GM12878 (cell line): ENCODE measurements around the gene FUZ. TPM values are rescaled to one million over a fixed set of nuclear protein-coding genes. Genes with fewer than 3 reads are reported as not detected.

Experiments
- ATAC-seq: fragments of 200-7000 bp; cut with Tn5 transposase; 3 replicates; pipeline ENCODE4 v1.9.1; 2020; ENCODE audit warnings: mild to moderate bottlenecking, moderate library complexity
- BruUV-seq: library from RNA; stranded (reverse); fragments of 400-500 nt; replicated peaks from 2 replicates; lab custom pipeline; 2021; lab: Mats Ljungman, UMichigan
- CTCF ChIA-PET: fragments of 300-600 bp; sonication (Branson Sonifier 250); formaldehyde crosslinking; extraction: SDS; loops from one replicate; lab custom pipeline; 2021; ENCODE audit warnings: inconsistent platforms; lab: Yijun Ruan, JAX
- POLR2A ChIA-PET: fragments of 350-600 bp; formaldehyde crosslinking; extraction: SDS; loops from one replicate; lab custom pipeline; 2021; ENCODE audit warnings: inconsistent platforms; lab: Charles Lee
- RAD21 ChIA-PET: fragments of 300-600 bp; sonication (Branson Sonifier 250); formaldehyde crosslinking; loops from one replicate; lab custom pipeline; 2023; ENCODE audit warnings: antibody characterized with exemption; ENCODE audit not compliant: unreplicated experiment; lab: Charles Lee
- SMC1A ChIA-PET: fragments of 300-600 bp; sonication (Branson Sonifier 250); formaldehyde crosslinking; loops from one replicate; lab custom pipeline; 2023; ENCODE audit not compliant: unreplicated experiment, uncharacterized antibody; lab: Charles Lee
- DNase-seq: peaks from one replicate; pipeline ENCODE4 v3.0.0-alpha.2; 2011; ENCODE audit warnings: low read depth, low spot score
- FAIRE-seq: peaks from 3 replicates; lab custom pipeline; 2011; peaks lifted over from hg19 to GRCh38; lab: Jason Lieb, UNC
- H2AFZ ChIP-seq: 2 replicates; pipeline ENCODE4 v1.6.0; 2011; ENCODE audit warnings: low read depth, low read length, control low read depth; ENCODE audit not compliant: control insufficient read depth
- H3K27ac ChIP-seq: 2 replicates; pipeline ENCODE4 v1.5.1; 2011; ENCODE audit warnings: control low read depth; ENCODE audit not compliant: control insufficient read depth, insufficient read depth
- H3K27me3 ChIP-seq, 2 experiments: replicated peaks in 1 of 2; 2 replicates each; pipeline versions ENCODE4 v1.6.0 to v1.6.1; 2011; ENCODE audit warnings: low read length in 1 of 2; ENCODE audit not compliant: control insufficient read depth in 2 of 2, insufficient read depth in 2 of 2
- H3K36me3 ChIP-seq, 2 experiments: 2 replicates each; pipeline ENCODE4 v1.5.1; 2011; ENCODE audit warnings: low read length in 1 of 2; ENCODE audit not compliant: control insufficient read depth in 2 of 2, insufficient read depth in 2 of 2
- H3K4me1 ChIP-seq: 2 replicates; pipeline ENCODE4 v1.6.1; 2011; ENCODE audit warnings: mild to moderate bottlenecking, low read length, moderate library complexity, mixed read lengths; ENCODE audit not compliant: control insufficient read depth, insufficient read depth
- H3K4me2 ChIP-seq: 2 replicates; pipeline ENCODE4 v1.6.0; 2011; ENCODE audit warnings: control low read depth; ENCODE audit not compliant: control insufficient read depth, insufficient read depth
- H3K4me3 ChIP-seq: fragments of 200-600 bp; sonication (generic); 2 replicates; pipeline ENCODE4 v1.5.1; 2016
- H3K79me2 ChIP-seq: 2 replicates; pipeline ENCODE4 v1.6.0; 2011; ENCODE audit warnings: low read length; ENCODE audit not compliant: control insufficient read depth, insufficient read depth
- H3K9ac ChIP-seq: 2 replicates; pipeline ENCODE4 v1.8.0; 2011; ENCODE audit warnings: low read length, control low read depth, mixed read lengths; ENCODE audit not compliant: control insufficient read depth, insufficient read depth
- H3K9me3 ChIP-seq: replicated peaks from 3 replicates; pipeline ENCODE4 v1.5.1; 2011; ENCODE audit warnings: mild to moderate bottlenecking, low read length; ENCODE audit not compliant: control insufficient read depth, insufficient read depth
- H4K20me1 ChIP-seq: 2 replicates; pipeline ENCODE4 v1.6.0; 2011; ENCODE audit not compliant: control insufficient read depth, insufficient read depth
- ASH2L ChIP-seq: fragments of 300-600, 200-600 bp; sonication (generic); IDR thresholded peaks from 2 replicates; pipeline ENCODE4 v1.6.1; 2017; ENCODE audit warnings: low read depth, mild to moderate bottlenecking, borderline replicate concordance
- CBFB ChIP-seq: IDR thresholded peaks from 2 replicates; pipeline ENCODE4 v1.6.1; 2016; ENCODE audit warnings: antibody characterized with exemption, low read depth
- EGR1 ChIP-seq, 2 experiments: IDR thresholded peaks; 1 replicate in 1 of 2; 2 replicates in 1 of 2; pipeline ENCODE4 v1.6.1; 2011 to 2012; ENCODE audit warnings: low read depth in 2 of 2, low read length in 2 of 2, borderline replicate concordance in 1 of 2, mild to moderate bottlenecking in 1 of 2, moderate library complexity in 1 of 2
- IKZF1 ChIP-seq: fragments of 450-650 bp; conservative IDR thresholded peaks from 2 replicates; pipeline ENCODE4 v1.6.1; 2017; ENCODE audit warnings: antibody characterized with exemption, mild to moderate bottlenecking
- JUND ChIP-seq: IDR thresholded peaks from 2 replicates; pipeline ENCODE4 v1.6.1; 2012; ENCODE audit warnings: low read depth, mild to moderate bottlenecking, low read length, improper control_type of control experiment, moderate library complexity
- MLLT1 ChIP-seq: fragments of 450-650 bp; IDR thresholded peaks from 2 replicates; pipeline ENCODE4 v1.6.1; 2016; ENCODE audit warnings: mild to moderate bottlenecking
- NFXL1 ChIP-seq: fragments of 450-650 bp; IDR thresholded peaks from 2 replicates; pipeline ENCODE4 v1.6.1; 2017; ENCODE audit warnings: antibody characterized with exemption, mild to moderate bottlenecking, borderline replicate concordance
- PAX8 ChIP-seq: fragments of 450-650 bp; IDR thresholded peaks from 2 replicates; pipeline ENCODE4 v1.6.1; 2017; ENCODE audit warnings: mild to moderate bottlenecking, moderate library complexity
- REST ChIP-seq: IDR thresholded peaks from 2 replicates; pipeline ENCODE4 v1.6.1; 2012; ENCODE audit warnings: mild to moderate bottlenecking, low read depth, low read length
- TAF1 ChIP-seq: IDR thresholded peaks from 2 replicates; pipeline ENCODE4 v1.6.1; 2011; ENCODE audit warnings: mild to moderate bottlenecking, low read depth, low read length, borderline replicate concordance
- WGBS: methylation state at CpG from one replicate; pipeline ENCODE4 v1.1.6; 2016; ENCODE audit warnings: low lambda C conversion rate; ENCODE audit not compliant: insufficient replicate concordance, insufficient coverage; ENCODE audit errors: missing lambda C conversion rate; 5-methylcytosine and 5-hydroxymethylcytosine counted together
- in situ Hi-C: fragments of 300-500 bp; cut with MboI; formaldehyde crosslinking; loops from 9 replicates; pipeline ENCODE4 v1.14.3; 2018; ENCODE audit warnings: mixed read lengths
- intact Hi-C: fragments of 100-400 bp; cut with micrococcal nuclease; formaldehyde crosslinking; loops from one replicate; pipeline ENCODE4 v1.14.2; 2022; ENCODE audit not compliant: unreplicated experiment
- polyA plus RNA-seq, 11 experiments: library from polyadenylated mRNA; depleted of rRNA in 4 of 11; unstranded in 6 of 11; stranded (reverse) in 5 of 11; fragments of >200 nt; fragmentation: Nextera tagmentation in 4 of 11; fragmentation: Illumina TruSeq in 1 of 11; extraction: Ambion mirVana in 4 of 11; extraction: Trizol in 1 of 11; gene quantifications; 1 replicate in 1 of 11; 2 replicates in 10 of 11; pipeline versions ENCODE4 v1.2.1 to v1.2.3, GENCODE V29; 2011 to 2016; ENCODE audit warnings: inconsistent platforms in 2 of 11, missing spikeins in 2 of 11, low read depth in 1 of 11
- total RNA-seq, 4 experiments: library from RNA; depleted of rRNA in 3 of 4; stranded (reverse); fragments of >200 nt in 3 of 4; fragmentation: Illumina TruSeq in 1 of 4; extraction: Trizol in 1 of 4; gene quantifications; 2 replicates each; pipeline versions ENCODE4 v1.2.1 to v1.2.3, GENCODE V29; 2013 to 2021

Gene FUZ
- total and polyA plus RNA-seq, 10 of the 15 experiments (the other 5 are each of a cell fraction or from before 2014, with no cell fraction given) = 0.18 to 11.5 (median 8.8) TPM

DNA sequence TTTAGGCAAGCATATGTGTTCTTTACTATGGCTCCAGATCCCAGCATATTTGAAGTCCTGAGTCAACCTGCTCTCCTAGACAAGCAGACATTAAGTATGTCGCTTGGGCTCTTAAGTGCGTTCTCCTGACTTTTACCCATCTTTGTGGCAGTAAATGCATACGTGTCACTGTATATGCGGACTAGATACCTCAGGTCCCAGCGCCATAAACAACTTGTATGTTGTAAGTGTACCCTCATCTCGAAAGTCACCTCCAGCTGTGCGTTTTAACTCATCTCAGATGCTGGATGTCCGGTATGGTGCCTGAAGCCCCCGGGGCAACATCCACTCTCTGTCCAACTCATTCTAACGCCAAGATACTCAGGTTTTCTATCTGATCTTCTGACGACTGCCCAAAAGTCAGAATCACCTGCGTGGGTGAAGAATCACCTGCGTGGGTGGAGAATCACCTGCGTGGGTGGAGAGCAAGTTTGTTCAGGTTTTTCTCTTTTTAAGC lies 39.6 kb upstream of the FUZ start:
- no peak overlapping the region for H3K9ac ChIP-seq
- peaks cover 26% of the 10 kb centered on the region for H3K4me1 ChIP-seq
- TF ChIP-seq NFXL1 = no peak
- no peak for TF ChIP-seq TAF1
- TF ChIP-seq ASH2L = no peak
- no peak for TF ChIP-seq PAX8
- no peak for TF ChIP-seq REST
- TF ChIP-seq CBFB = no peak
- no peak for TF ChIP-seq JUND
- TF ChIP-seq EGR1 (IDR thresholded peaks at IDR 0.05; ENCODE audit: borderline replicate concordance in 1 of 2, low read depth in 2 of 2, low read length in 2 of 2) = peak in 1 of 2 experiments; percentile 74; a peak in 2 of 3 replicates
- 0 out of 2 replicates have a peak, but pooled peaks have one; percentile 32 for TF ChIP-seq MLLT1
- TF ChIP-seq IKZF1 = no peak
- BruUV-seq = TSS peak; percentile 70
- peaks cover 5% of the 10 kb centered on the region; the same call in 2 of the 3 replicates for H3K9me3 ChIP-seq
- H3K4me2 ChIP-seq = peak overlapping the region; percentile 94
- H3K4me3 ChIP-seq = peak overlapping the region; percentile 71; the same call in 1 of the 2 replicates
- ChIA-PET POLR2A (interaction anchor here (0.6 to 1.3 kb wide), 2 partner anchors 17 to 74 kb away, joined by 3 read pairs; no protein-coding TSS in a partner anchor), RAD21 (no interaction called here), CTCF (interaction anchor here (1.4 to 1.6 kb wide), 2 partner anchors 10 to 13 kb away, joined by 3 to 6 read pairs; no protein-coding TSS in a partner anchor), SMC1A (interaction anchor here (1.1 to 1.2 kb wide), 2 partner anchors 13 to 86 kb away, joined by 3 to 5 read pairs; no protein-coding TSS in a partner anchor)
- no peak for DNase-seq
- WGBS = 67% methylated on average over 14 of the region's 14 CpGs
- ATAC-seq = no peak
- in situ Hi-C loops = no loop called here
- H3K27me3 ChIP-seq = no peaks in the 10 kb centered on the region
- FAIRE-seq = no peak
- H3K27ac ChIP-seq = no peak overlapping the region
- H3K79me2 ChIP-seq = peaks cover 6% of the 10 kb centered on the region
- no peak overlapping the region for H2AFZ ChIP-seq
- peaks cover 0 to 6% of the 10 kb centered on the region in 2 experiments; a peak in 2 of 4 replicates for H3K36me3 ChIP-seq
- intact Hi-C loops = no loop called here
- no peaks in the 10 kb centered on the region for H4K20me1 ChIP-seq
